ENCODE measurements around the gene MBIP.
A peak's percentile ranks its signal among the peaks of the same experiment; 100 is the strongest.

MBIP gene

GRCh38 chr14:36281309-36281708 lies 39.1 kb downstream of the MBIP start:
- no peak overlapping the region for H3K4me3 ChIP-seq (ENCODE audit: low read depth, low read length)
- no peaks in the 10 kb centered on the region for H3K27me3 ChIP-seq (ENCODE audit: control insufficient read depth, insufficient read depth, low read length)
- H3K4me1 ChIP-seq (ENCODE audit: control insufficient read depth, insufficient read depth, low read length), result peaks cover 22% of the 10 kb centered on the region
- H3K9ac ChIP-seq (ENCODE audit: low read depth, low read length), result no peak overlapping the region
- H3K9me3 ChIP-seq (ENCODE audit: control insufficient read depth, insufficient read depth, low read length), result no peaks in the 10 kb centered on the region
- H3K36me3 ChIP-seq (ENCODE audit: control insufficient read depth, insufficient read depth, low read length), result no peaks in the 10 kb centered on the region

GRCh38 chr14:36279306-36280190 lies 40.9 kb downstream of the MBIP start:
- Histone ChIP-seq H3K9me3 (ENCODE audit: control insufficient read depth, insufficient read depth, low read length) (no peaks in the 10 kb centered on the region), H3K4me1 (ENCODE audit: control insufficient read depth, insufficient read depth, low read length) (peaks cover 30% of the 10 kb centered on the region), H3K9ac (ENCODE audit: low read depth, low read length) (no peak overlapping the region), H3K4me3 (ENCODE audit: low read depth, low read length) (no peak overlapping the region), H3K27me3 (ENCODE audit: control insufficient read depth, insufficient read depth, low read length) (no peaks in the 10 kb centered on the region), H3K36me3 (ENCODE audit: control insufficient read depth, insufficient read depth, low read length) (no peaks in the 10 kb centered on the region)

GRCh38 chr14:36275741-36276140 lies 44.7 kb downstream of the MBIP start:
- peaks cover 27% of the 10 kb centered on the region for H3K27me3 ChIP-seq (ENCODE audit: control insufficient read depth, insufficient read depth, low read length)

GRCh38 chr14:36271939-36272907 lies 48.2 kb downstream of the MBIP start:
- no peaks in the 10 kb centered on the region for H3K9me3 ChIP-seq (ENCODE audit: control insufficient read depth, insufficient read depth, low read length)
- peak overlapping the region; percentile 54 for H3K4me3 ChIP-seq (ENCODE audit: low read depth, low read length)
- H3K9ac ChIP-seq (ENCODE audit: low read depth, low read length), result no peak overlapping the region

More at GRCh38 chr14:36275741-36276140, 44.7 kb downstream of the MBIP start:
- peaks cover 44% of the 10 kb centered on the region for H3K4me1 ChIP-seq (ENCODE audit: control insufficient read depth, insufficient read depth, low read length)
- no peaks in the 10 kb centered on the region for H3K9me3 ChIP-seq (ENCODE audit: control insufficient read depth, insufficient read depth, low read length)
- no peaks in the 10 kb centered on the region for H3K36me3 ChIP-seq (ENCODE audit: control insufficient read depth, insufficient read depth, low read length)
- no peak overlapping the region for H3K4me3 ChIP-seq (ENCODE audit: low read depth, low read length)
- no peak overlapping the region for H3K9ac ChIP-seq (ENCODE audit: low read depth, low read length)

GRCh38 chr14:36271222-36271621 lies 49.2 kb downstream of the MBIP start:
- Histone ChIP-seq H3K27me3 (ENCODE audit: control insufficient read depth, insufficient read depth, low read length) (peaks cover 43% of the 10 kb centered on the region), H3K4me3 (ENCODE audit: low read depth, low read length) (no peak overlapping the region), H3K9me3 (ENCODE audit: control insufficient read depth, insufficient read depth, low read length) (no peaks in the 10 kb centered on the region), H3K36me3 (ENCODE audit: control insufficient read depth, insufficient read depth, low read length) (no peaks in the 10 kb centered on the region), H3K4me1 (ENCODE audit: control insufficient read depth, insufficient read depth, low read length) (peaks cover 55% of the 10 kb centered on the region), H3K9ac (ENCODE audit: low read depth, low read length) (no peak overlapping the region)

More at GRCh38 chr14:36271939-36272907, 48.2 kb downstream of the MBIP start:
- peaks cover 37% of the 10 kb centered on the region for H3K27me3 ChIP-seq (ENCODE audit: control insufficient read depth, insufficient read depth, low read length)
- H3K36me3 ChIP-seq (ENCODE audit: control insufficient read depth, insufficient read depth, low read length), result no peaks in the 10 kb centered on the region
- H3K4me1 ChIP-seq (ENCODE audit: control insufficient read depth, insufficient read depth, low read length), result peaks cover 57% of the 10 kb centered on the region

GRCh38 chr14:36270191-36270590 lies 50.2 kb downstream of the MBIP start:
- peaks cover 52% of the 10 kb centered on the region for H3K4me1 ChIP-seq (ENCODE audit: control insufficient read depth, insufficient read depth, low read length)
- no peaks in the 10 kb centered on the region for H3K9me3 ChIP-seq (ENCODE audit: control insufficient read depth, insufficient read depth, low read length)
- H3K36me3 ChIP-seq (ENCODE audit: control insufficient read depth, insufficient read depth, low read length), result no peaks in the 10 kb centered on the region
- no peak overlapping the region for H3K4me3 ChIP-seq (ENCODE audit: low read depth, low read length)
- no peak overlapping the region for H3K9ac ChIP-seq (ENCODE audit: low read depth, low read length)
- H3K27me3 ChIP-seq (ENCODE audit: control insufficient read depth, insufficient read depth, low read length), result peaks cover 44% of the 10 kb centered on the region

- H3K4me1 ChIP-seq (ENCODE audit: control insufficient read depth, insufficient read depth, low read length), result peaks cover 43% of the 10 kb centered on the region
- no peaks in the 10 kb centered on the region for H3K9me3 ChIP-seq (ENCODE audit: control insufficient read depth, insufficient read depth, low read length)
- no peak overlapping the region for H3K4me3 ChIP-seq (ENCODE audit: low read depth, low read length)
- no peak overlapping the region for H3K9ac ChIP-seq (ENCODE audit: low read depth, low read length)
- no peaks in the 10 kb centered on the region for H3K36me3 ChIP-seq (ENCODE audit: control insufficient read depth, insufficient read depth, low read length)
- H3K27me3 ChIP-seq (ENCODE audit: control insufficient read depth, insufficient read depth, low read length), result peaks cover 38% of the 10 kb centered on the region
Observed at GRCh38 chr14:36268121-36268520, 52.3 kb downstream of the MBIP start.

GRCh38 chr14:36264595-36264994 lies 55.8 kb downstream of the MBIP start:
- no peak overlapping the region for H3K9ac ChIP-seq (ENCODE audit: low read depth, low read length)
- H3K36me3 ChIP-seq (ENCODE audit: control insufficient read depth, insufficient read depth, low read length), result no peaks in the 10 kb centered on the region
- H3K27me3 ChIP-seq (ENCODE audit: control insufficient read depth, insufficient read depth, low read length), result peaks cover 13% of the 10 kb centered on the region
- H3K9me3 ChIP-seq (ENCODE audit: control insufficient read depth, insufficient read depth, low read length), result no peaks in the 10 kb centered on the region
- no peak overlapping the region for H3K4me3 ChIP-seq (ENCODE audit: low read depth, low read length)
- peaks cover 18% of the 10 kb centered on the region for H3K4me1 ChIP-seq (ENCODE audit: control insufficient read depth, insufficient read depth, low read length)

- H3K9ac ChIP-seq (ENCODE audit: low read depth, low read length), result no peak overlapping the region
- H3K9me3 ChIP-seq (ENCODE audit: control insufficient read depth, insufficient read depth, low read length), result no peaks in the 10 kb centered on the region
- H3K36me3 ChIP-seq (ENCODE audit: control insufficient read depth, insufficient read depth, low read length), result no peaks in the 10 kb centered on the region
- H3K4me1 ChIP-seq (ENCODE audit: control insufficient read depth, insufficient read depth, low read length), result peaks cover 13% of the 10 kb centered on the region
- H3K4me3 ChIP-seq (ENCODE audit: low read depth, low read length), result no peak overlapping the region
- peaks cover 13% of the 10 kb centered on the region for H3K27me3 ChIP-seq (ENCODE audit: control insufficient read depth, insufficient read depth, low read length)
Observed at GRCh38 chr14:36264107-36264506, 56.3 kb downstream of the MBIP start.

GRCh38 chr14:36260970-36261640 lies 59.3 kb downstream of the MBIP start:
- Histone ChIP-seq H3K27me3 (ENCODE audit: control insufficient read depth, insufficient read depth, low read length) (no peaks in the 10 kb centered on the region), H3K9ac (ENCODE audit: low read depth, low read length) (no peak overlapping the region), H3K9me3 (ENCODE audit: control insufficient read depth, insufficient read depth, low read length) (no peaks in the 10 kb centered on the region), H3K4me3 (ENCODE audit: low read depth, low read length) (no peak overlapping the region), H3K36me3 (ENCODE audit: control insufficient read depth, insufficient read depth, low read length) (no peaks in the 10 kb centered on the region), H3K4me1 (ENCODE audit: control insufficient read depth, insufficient read depth, low read length) (no peaks in the 10 kb centered on the region)

GRCh38 chr14:36258241-36258640 lies 62.2 kb downstream of the MBIP start:
- Histone ChIP-seq H3K4me1 (ENCODE audit: control insufficient read depth, insufficient read depth, low read length) (peaks cover 4% of the 10 kb centered on the region), H3K9me3 (ENCODE audit: control insufficient read depth, insufficient read depth, low read length) (no peaks in the 10 kb centered on the region), H3K9ac (ENCODE audit: low read depth, low read length) (no peak overlapping the region), H3K27me3 (ENCODE audit: control insufficient read depth, insufficient read depth, low read length) (no peaks in the 10 kb centered on the region), H3K4me3 (ENCODE audit: low read depth, low read length) (no peak overlapping the region), H3K36me3 (ENCODE audit: control insufficient read depth, insufficient read depth, low read length) (no peaks in the 10 kb centered on the region)

All from iPS-15b (cell line).